OCI-LY1 (cell line): Measurements from ENCODE around the gene C11orf91.

ENCODE experiments used
- EZH2 ChIP-seq: fragments of 200-600 bp; sonication (generic), shearing (Covaris generic); IDR thresholded peaks from 2 replicates; pipeline ENCODE4 v1.8.0; 2017; ENCODE audit warnings: borderline replicate concordance, mixed run types, mild to moderate bottlenecking, antibody characterized with exemption, low read length, moderate library complexity, mixed read lengths
- TF ChIP-seq, protein P1 (sequence below): fragments of 200-600 bp; sonication (generic), shearing (Covaris generic); IDR thresholded peaks from 2 replicates; pipeline ENCODE4 v1.5.1; 2017; ENCODE audit warnings: mild to moderate bottlenecking, antibody characterized with exemption, low read length, moderate library complexity, mixed read lengths

- TF ChIP-seq, protein P1, sequence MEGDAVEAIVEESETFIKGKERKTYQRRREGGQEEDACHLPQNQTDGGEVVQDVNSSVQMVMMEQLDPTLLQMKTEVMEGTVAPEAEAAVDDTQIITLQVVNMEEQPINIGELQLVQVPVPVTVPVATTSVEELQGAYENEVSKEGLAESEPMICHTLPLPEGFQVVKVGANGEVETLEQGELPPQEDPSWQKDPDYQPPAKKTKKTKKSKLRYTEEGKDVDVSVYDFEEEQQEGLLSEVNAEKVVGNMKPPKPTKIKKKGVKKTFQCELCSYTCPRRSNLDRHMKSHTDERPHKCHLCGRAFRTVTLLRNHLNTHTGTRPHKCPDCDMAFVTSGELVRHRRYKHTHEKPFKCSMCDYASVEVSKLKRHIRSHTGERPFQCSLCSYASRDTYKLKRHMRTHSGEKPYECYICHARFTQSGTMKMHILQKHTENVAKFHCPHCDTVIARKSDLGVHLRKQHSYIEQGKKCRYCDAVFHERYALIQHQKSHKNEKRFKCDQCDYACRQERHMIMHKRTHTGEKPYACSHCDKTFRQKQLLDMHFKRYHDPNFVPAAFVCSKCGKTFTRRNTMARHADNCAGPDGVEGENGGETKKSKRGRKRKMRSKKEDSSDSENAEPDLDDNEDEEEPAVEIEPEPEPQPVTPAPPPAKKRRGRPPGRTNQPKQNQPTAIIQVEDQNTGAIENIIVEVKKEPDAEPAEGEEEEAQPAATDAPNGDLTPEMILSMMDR: no peak
- no peak for TF ChIP-seq EZH2
Observed at GRCh38 chr11:33713856-33714398, 13.3 kb upstream of the C11orf91 start.
